HEK293 (cell line): ENCODE data around the gene PXMP2.

Experiments used
- CTCF ChIA-PET: fragments of 350-600 bp; formaldehyde crosslinking; extraction: SDS; loops from one replicate; lab custom pipeline; 2021; ENCODE audit warnings: antibody characterized with exemption; lab: Yijun Ruan, JAX
- POLR2A ChIA-PET: fragments of 300-600 bp; formaldehyde crosslinking; extraction: SDS; loops from one replicate; lab custom pipeline; 2020; ENCODE audit warnings: antibody characterized with exemption, inconsistent platforms; lab: Yijun Ruan, JAX
- H3K27ac ChIP-seq: fragments of 200-500 bp; sonication (Bioruptor generic); 2 replicates; pipeline ENCODE4 v1.5.1; 2014; ENCODE audit warnings: low read depth, low read length, control low read depth, inconsistent platforms; ENCODE audit errors: extremely low read depth
- H3K36me3 ChIP-seq, 2 experiments: fragments of 200-500 bp in 1 of 2; sonication (Bioruptor generic) in 1 of 2; 1 replicate in 1 of 2; 2 replicates in 1 of 2; pipeline ENCODE4 v1.5.1; 2014 to 2017; ENCODE audit warnings: inconsistent platforms in 2 of 2, low read length in 2 of 2; ENCODE audit not compliant: control insufficient read depth in 2 of 2, insufficient read depth in 1 of 2
- H3K4me1 ChIP-seq: fragments of 200-500 bp; sonication (Bioruptor generic); 2 replicates; pipeline ENCODE4 v1.5.1; 2014; ENCODE audit warnings: mild to moderate bottlenecking, low read length, inconsistent platforms; ENCODE audit not compliant: control insufficient read depth, insufficient read depth
- H3K4me3 ChIP-seq: 2 replicates; pipeline ENCODE4 v1.5.1; 2011; ENCODE audit warnings: low read depth, mild to moderate bottlenecking, control low read depth, low read length, moderate library complexity
- H3K9me3 ChIP-seq: fragments of 200-500 bp; sonication (Bioruptor generic); 2 replicates; pipeline ENCODE4 v1.5.1; 2014; ENCODE audit warnings: low read depth, low read length, inconsistent platforms; ENCODE audit not compliant: control insufficient read depth, insufficient read depth
- ATF2 ChIP-seq: fragments of 450-650 bp; formaldehyde crosslinking; IDR thresholded peaks from 2 replicates; pipeline ENCODE4 v1.5.1; 2016; ENCODE audit warnings: missing biosample characterization, missing genetic modification characterization, low read depth
- BCL6B ChIP-seq: fragments of 450-650 bp; formaldehyde crosslinking; IDR thresholded peaks from 2 replicates; pipeline ENCODE4 v1.5.1; 2017; ENCODE audit warnings: missing biosample characterization, missing genetic modification characterization
- EGR2 ChIP-seq: fragments of 450-650 bp; formaldehyde crosslinking; IDR thresholded peaks from 2 replicates; pipeline ENCODE4 v1.5.1; 2016; ENCODE audit warnings: low read depth, missing biosample characterization, missing genetic modification characterization
- GFI1B ChIP-seq: fragments of 450-650 bp; formaldehyde crosslinking; IDR thresholded peaks from 2 replicates; pipeline ENCODE4 v1.5.1; 2016; ENCODE audit warnings: missing biosample characterization, missing genetic modification characterization
- IKZF3 ChIP-seq: fragments of 450-650 bp; IDR thresholded peaks from 2 replicates; pipeline ENCODE4 v1.5.0; 2018; ENCODE audit warnings: missing biosample characterization, mild to moderate bottlenecking, missing genetic modification characterization, moderate library complexity
- KLF1 ChIP-seq: fragments of 450-650 bp; formaldehyde crosslinking; IDR thresholded peaks from 2 replicates; pipeline ENCODE4 v1.5.1; 2016; ENCODE audit warnings: missing biosample characterization, missing genetic modification characterization
- KLF9 ChIP-seq: fragments of 450-650 bp; formaldehyde crosslinking; IDR thresholded peaks from 2 replicates; pipeline ENCODE4 v1.5.1; 2016; ENCODE audit warnings: missing biosample characterization, missing genetic modification characterization, low read depth
- PRDM6 ChIP-seq: fragments of 450-650 bp; formaldehyde crosslinking; IDR thresholded peaks from 2 replicates; pipeline ENCODE4 v1.5.1; 2017; ENCODE audit warnings: missing biosample characterization, missing genetic modification characterization
- REPIN1 ChIP-seq: fragments of 450-650 bp; formaldehyde crosslinking; IDR thresholded peaks from 2 replicates; pipeline ENCODE4 v1.5.1; 2017; ENCODE audit warnings: missing biosample characterization, missing genetic modification characterization, low read depth
- TRIM28 ChIP-seq: IDR thresholded peaks from 2 replicates; pipeline ENCODE4 v1.6.1; 2011; ENCODE audit warnings: low read length, control low read depth, borderline replicate concordance
- ZBTB21 ChIP-seq: fragments of 450-650 bp; formaldehyde crosslinking; IDR thresholded peaks from 2 replicates; pipeline ENCODE4 v1.5.1; 2017; ENCODE audit warnings: missing biosample characterization, missing genetic modification characterization
- ZFHX2 ChIP-seq: fragments of 450-650 bp; formaldehyde crosslinking; conservative IDR thresholded peaks from 2 replicates; pipeline ENCODE4 v1.5.1; 2016; ENCODE audit warnings: missing biosample characterization, missing genetic modification characterization
- ZNF121 ChIP-seq: fragments of 450-650 bp; formaldehyde crosslinking; IDR thresholded peaks from 2 replicates; pipeline ENCODE4 v1.5.1; 2016; ENCODE audit warnings: missing biosample characterization, missing genetic modification characterization
- ZNF138 ChIP-seq: fragments of 450-650 bp; formaldehyde crosslinking; IDR thresholded peaks from 2 replicates; pipeline ENCODE4 v1.5.1; 2016; ENCODE audit warnings: missing biosample characterization, missing genetic modification characterization, borderline replicate concordance
- ZNF16 ChIP-seq: fragments of 450-650 bp; formaldehyde crosslinking; IDR thresholded peaks from 2 replicates; pipeline ENCODE4 v1.5.1; 2016; ENCODE audit warnings: low read depth, missing biosample characterization, missing genetic modification characterization
- ZNF19 ChIP-seq: fragments of 450-650 bp; formaldehyde crosslinking; IDR thresholded peaks from 2 replicates; pipeline ENCODE4; 2016; ENCODE audit warnings: missing biosample characterization, missing genetic modification characterization, low read depth
- ZNF239 ChIP-seq: fragments of 450-650 bp; formaldehyde crosslinking; IDR thresholded peaks from 2 replicates; pipeline ENCODE4 v1.5.1; 2016; ENCODE audit warnings: missing biosample characterization, missing genetic modification characterization
- ZNF324 ChIP-seq: fragments of 450-650 bp; formaldehyde crosslinking; IDR thresholded peaks from 2 replicates; pipeline ENCODE4 v1.5.1; 2016; ENCODE audit warnings: missing biosample characterization, missing genetic modification characterization
- ZNF366 ChIP-seq: fragments of 450-650 bp; formaldehyde crosslinking; conservative IDR thresholded peaks from 2 replicates; pipeline ENCODE4 v1.5.1; 2016; ENCODE audit warnings: missing biosample characterization, missing genetic modification characterization
- ZNF510 ChIP-seq: fragments of 450-650 bp; formaldehyde crosslinking; IDR thresholded peaks from 2 replicates; pipeline ENCODE4 v1.5.1; 2018; ENCODE audit warnings: mild to moderate bottlenecking, missing genetic modification characterization, missing biosample characterization; ENCODE audit not compliant: insufficient replicate concordance
- ZNF529 ChIP-seq: fragments of 450-650 bp; formaldehyde crosslinking; IDR thresholded peaks from 2 replicates; pipeline ENCODE4 v1.5.1; 2017; ENCODE audit warnings: missing genetic modification characterization, missing biosample characterization; ENCODE audit not compliant: insufficient replicate concordance
- ZNF530 ChIP-seq: fragments of 450-650 bp; formaldehyde crosslinking; IDR thresholded peaks from 2 replicates; pipeline ENCODE4 v1.5.1; 2016; ENCODE audit warnings: low read depth, missing biosample characterization, missing genetic modification characterization
- ZNF544 ChIP-seq: fragments of 450-650 bp; formaldehyde crosslinking; IDR thresholded peaks from 2 replicates; pipeline ENCODE4 v1.5.0; 2017; ENCODE audit warnings: missing biosample characterization, missing genetic modification characterization
- ZNF600 ChIP-seq: fragments of 450-650 bp; formaldehyde crosslinking; IDR thresholded peaks from 2 replicates; pipeline ENCODE4 v1.5.1; 2016; ENCODE audit warnings: missing biosample characterization, missing genetic modification characterization
- ZNF621 ChIP-seq: fragments of 450-650 bp; formaldehyde crosslinking; IDR thresholded peaks from 2 replicates; pipeline ENCODE4 v1.5.1; 2017; ENCODE audit warnings: missing biosample characterization, missing genetic modification characterization
- ZNF629 ChIP-seq: fragments of 450-650 bp; formaldehyde crosslinking; IDR thresholded peaks from 2 replicates; pipeline ENCODE4 v1.5.1; 2017; ENCODE audit warnings: missing biosample characterization, missing genetic modification characterization
- ZNF660 ChIP-seq: fragments of 450-650 bp; IDR thresholded peaks from 2 replicates; pipeline ENCODE4 v1.5.1; 2018; ENCODE audit warnings: missing biosample characterization, mild to moderate bottlenecking, missing genetic modification characterization
- ZNF677 ChIP-seq: fragments of 450-650 bp; IDR thresholded peaks from 2 replicates; pipeline ENCODE4 v1.5.0; 2018; ENCODE audit warnings: missing biosample characterization, mild to moderate bottlenecking, missing genetic modification characterization, moderate library complexity
- ZNF692 ChIP-seq: fragments of 450-650 bp; formaldehyde crosslinking; IDR thresholded peaks from 2 replicates; pipeline ENCODE4 v1.5.1; 2016; ENCODE audit warnings: missing biosample characterization, missing genetic modification characterization
- ZNF776 ChIP-seq: fragments of 450-650 bp; formaldehyde crosslinking; IDR thresholded peaks from 2 replicates; pipeline ENCODE4 v1.5.0; 2017; ENCODE audit warnings: missing biosample characterization, missing genetic modification characterization, borderline replicate concordance

PXMP2 gene

GRCh38 chr12:132715874-132716273 lies 28.5 kb downstream of the PXMP2 start:
- Histone ChIP-seq H3K9me3 (no peaks in the 10 kb centered on the region), H3K27ac (no peak overlapping the region), H3K4me3 (no peak overlapping the region), H3K36me3 (peaks cover 13 to 68% of the 10 kb centered on the region in 2 experiments; a peak in 2 of 3 replicates), H3K4me1 (no peaks in the 10 kb centered on the region)
- ChIA-PET CTCF (no interaction called here), POLR2A (no interaction called here)
- no peak for TF ChIP-seq ZNF19 (tag by site-specific recombination)
- TF ChIP-seq ZNF529, result no peak
- no peak for TF ChIP-seq ZNF629
- TF ChIP-seq ATF2 (tag by site-specific recombination), result no peak
- TF ChIP-seq ZNF530, result no peak
- TF ChIP-seq PRDM6 (tag by site-specific recombination), result no peak
- no peak for TF ChIP-seq ZNF677 (tag by site-specific recombination)
- TF ChIP-seq TRIM28, result no peak
- TF ChIP-seq ZNF660 (tag by site-specific recombination), result no peak
- no peak for TF ChIP-seq ZNF544 (tag by site-specific recombination)
- TF ChIP-seq ZNF692 (tag by site-specific recombination), result no peak
- no peak for TF ChIP-seq ZNF138
- no peak for TF ChIP-seq ZNF600 (tag by site-specific recombination)
- TF ChIP-seq ZNF621 (tag by site-specific recombination), result no peak
- no peak for TF ChIP-seq ZNF510
- no peak for TF ChIP-seq ZNF776 (tag by site-specific recombination)

- CTCF ChIA-PET, result no interaction called here
- peaks cover 16 to 73% of the 10 kb centered on the region in 2 experiments; a peak in 2 of 3 replicates for H3K36me3 ChIP-seq
- POLR2A ChIA-PET, result no interaction called here
- no peak for TF ChIP-seq ZNF16 (tag by site-specific recombination)
- TF ChIP-seq ZBTB21, result no peak
- peak; percentile 57; the same call in 1 of the 2 replicates for TF ChIP-seq KLF1
- TF ChIP-seq, all 188 proteins: peak for 1
- Histone ChIP-seq H3K4me1 (no peaks in the 10 kb centered on the region), H3K4me3 (no peak overlapping the region), H3K9me3 (no peaks in the 10 kb centered on the region), H3K27ac (no peak overlapping the region)
Observed at GRCh38 chr12:132716356-132716755, 29.0 kb downstream of the PXMP2 start.

GRCh38 chr12:132717011-132717410 lies 29.6 kb downstream of the PXMP2 start:
- Histone ChIP-seq H3K36me3 (peaks cover 23 to 79% of the 10 kb centered on the region in 2 experiments; a peak in 2 of 3 replicates), H3K4me3 (no peak overlapping the region), H3K9me3 (no peaks in the 10 kb centered on the region), H3K27ac (no peak overlapping the region), H3K4me1 (no peaks in the 10 kb centered on the region)
- POLR2A ChIA-PET, result no interaction called here
- CTCF ChIA-PET, result no interaction called here
- TF ChIP-seq ZNF121 (tag by site-specific recombination) (no peak), IKZF3 (tag by site-specific recombination) (no peak), ZFHX2 (peak; percentile 36), TRIM28 (no peak), EGR2 (tag by site-specific recombination) (peak; percentile 74), REPIN1 (tag by site-specific recombination) (no peak), ZNF366 (no peak), BCL6B (tag by site-specific recombination) (no peak), ZNF239 (tag by site-specific recombination) (no peak), KLF1 (peak; percentile 99), KLF9 (tag by site-specific recombination) (no peak), GFI1B (tag by site-specific recombination) (no peak), ZNF324 (no peak)
